Panc1 (cell line): ENCODE data around the gene COPRS.

Experiments used
- POLR2AphosphoS5 ChIP-seq: IDR thresholded peaks from 2 replicates; pipeline ENCODE4 v1.6.1; 2012; ENCODE audit warnings: mild to moderate bottlenecking, low read depth, low read length, moderate library complexity
- REST ChIP-seq, 2 experiments: IDR thresholded peaks; 2 replicates each; pipeline ENCODE4 v1.6.1; 2011 to 2012; ENCODE audit warnings: low read depth in 2 of 2, control low read depth in 1 of 2, low read length in 1 of 2, mild to moderate bottlenecking in 1 of 2, moderate library complexity in 1 of 2; ENCODE audit not compliant: insufficient read depth in 1 of 2
- TF ChIP-seq, protein P1 (sequence below): fragments of 450-650 bp; IDR thresholded peaks from 2 replicates; pipeline ENCODE4 v1.5.1; 2017; ENCODE audit warnings: mild to moderate bottlenecking

DNA sequence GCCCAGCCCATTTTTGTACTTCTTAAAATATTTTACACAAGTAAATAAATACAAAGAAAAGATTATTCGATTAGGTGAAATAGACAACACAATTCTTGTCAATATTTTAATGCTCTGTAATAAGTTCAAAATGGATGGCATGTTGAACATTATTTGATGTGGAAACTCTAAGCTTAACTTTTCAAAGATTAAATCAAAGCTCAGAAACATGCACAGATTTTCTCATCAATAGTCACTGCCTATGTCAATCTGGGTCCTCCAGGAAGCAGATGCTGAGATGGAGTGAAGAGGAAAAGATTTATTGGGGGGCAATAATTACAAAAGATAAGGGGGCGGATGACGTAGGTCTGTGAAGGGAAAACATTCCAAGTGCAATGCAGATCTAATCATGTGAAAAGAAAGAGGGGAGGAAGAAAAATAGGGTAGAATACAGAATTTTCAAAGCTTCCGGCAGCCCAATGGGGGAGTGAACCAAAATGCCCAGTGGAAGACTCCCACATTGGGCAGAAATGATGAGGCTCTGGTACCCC is 50.5 kb downstream of the COPRS start:
- TF ChIP-seq, protein P1, sequence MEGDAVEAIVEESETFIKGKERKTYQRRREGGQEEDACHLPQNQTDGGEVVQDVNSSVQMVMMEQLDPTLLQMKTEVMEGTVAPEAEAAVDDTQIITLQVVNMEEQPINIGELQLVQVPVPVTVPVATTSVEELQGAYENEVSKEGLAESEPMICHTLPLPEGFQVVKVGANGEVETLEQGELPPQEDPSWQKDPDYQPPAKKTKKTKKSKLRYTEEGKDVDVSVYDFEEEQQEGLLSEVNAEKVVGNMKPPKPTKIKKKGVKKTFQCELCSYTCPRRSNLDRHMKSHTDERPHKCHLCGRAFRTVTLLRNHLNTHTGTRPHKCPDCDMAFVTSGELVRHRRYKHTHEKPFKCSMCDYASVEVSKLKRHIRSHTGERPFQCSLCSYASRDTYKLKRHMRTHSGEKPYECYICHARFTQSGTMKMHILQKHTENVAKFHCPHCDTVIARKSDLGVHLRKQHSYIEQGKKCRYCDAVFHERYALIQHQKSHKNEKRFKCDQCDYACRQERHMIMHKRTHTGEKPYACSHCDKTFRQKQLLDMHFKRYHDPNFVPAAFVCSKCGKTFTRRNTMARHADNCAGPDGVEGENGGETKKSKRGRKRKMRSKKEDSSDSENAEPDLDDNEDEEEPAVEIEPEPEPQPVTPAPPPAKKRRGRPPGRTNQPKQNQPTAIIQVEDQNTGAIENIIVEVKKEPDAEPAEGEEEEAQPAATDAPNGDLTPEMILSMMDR, result no peak
- TF ChIP-seq POLR2AphosphoS5, result no peak
- no peak for TF ChIP-seq REST (IDR thresholded peaks at IDR 0.05; ENCODE audit: insufficient read depth in 1 of 2, low read depth in 2 of 2, low read length in 1 of 2)
